DOHH2 (cell line): ENCODE measurements around the gene GPR132.

Experiments used
- EZH2phosphoT487 ChIP-seq: fragments of 200-600 bp; sonication (generic); IDR thresholded peaks from 2 replicates; pipeline ENCODE4 v1.6.1; 2017; ENCODE audit warnings: borderline replicate concordance, mild to moderate bottlenecking, antibody characterized with exemption, low read length, moderate library complexity, mixed read lengths
- TF ChIP-seq, protein P1 (sequence below): fragments of 200-600 bp; sonication (generic); IDR thresholded peaks from one replicate; pipeline ENCODE4 v1.5.1; 2014; ENCODE audit warnings: antibody characterized with exemption, mild to moderate bottlenecking, low read depth, low read length; ENCODE audit not compliant: poor library complexity, severe bottlenecking

DNA sequence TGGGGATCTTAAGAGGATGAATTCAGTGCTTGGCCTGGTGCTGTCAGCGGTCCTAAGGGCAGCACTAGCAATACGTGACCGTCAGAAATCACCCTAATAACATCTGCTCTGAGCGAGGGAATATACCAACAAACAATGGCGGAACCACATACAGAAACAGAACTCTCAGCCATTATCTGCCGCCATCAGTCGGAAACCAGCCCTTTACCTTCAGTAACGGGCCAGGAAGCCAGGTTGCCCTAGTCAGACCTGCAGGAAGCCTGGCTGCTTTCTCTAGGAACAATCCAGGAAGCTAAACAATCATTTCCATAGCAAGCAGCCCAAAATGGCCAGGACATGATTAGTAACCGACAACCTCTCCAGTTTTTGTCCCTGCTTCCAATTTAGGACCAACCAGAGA, 50.0 kb downstream of the GPR132 start:
- TF ChIP-seq, protein P1, sequence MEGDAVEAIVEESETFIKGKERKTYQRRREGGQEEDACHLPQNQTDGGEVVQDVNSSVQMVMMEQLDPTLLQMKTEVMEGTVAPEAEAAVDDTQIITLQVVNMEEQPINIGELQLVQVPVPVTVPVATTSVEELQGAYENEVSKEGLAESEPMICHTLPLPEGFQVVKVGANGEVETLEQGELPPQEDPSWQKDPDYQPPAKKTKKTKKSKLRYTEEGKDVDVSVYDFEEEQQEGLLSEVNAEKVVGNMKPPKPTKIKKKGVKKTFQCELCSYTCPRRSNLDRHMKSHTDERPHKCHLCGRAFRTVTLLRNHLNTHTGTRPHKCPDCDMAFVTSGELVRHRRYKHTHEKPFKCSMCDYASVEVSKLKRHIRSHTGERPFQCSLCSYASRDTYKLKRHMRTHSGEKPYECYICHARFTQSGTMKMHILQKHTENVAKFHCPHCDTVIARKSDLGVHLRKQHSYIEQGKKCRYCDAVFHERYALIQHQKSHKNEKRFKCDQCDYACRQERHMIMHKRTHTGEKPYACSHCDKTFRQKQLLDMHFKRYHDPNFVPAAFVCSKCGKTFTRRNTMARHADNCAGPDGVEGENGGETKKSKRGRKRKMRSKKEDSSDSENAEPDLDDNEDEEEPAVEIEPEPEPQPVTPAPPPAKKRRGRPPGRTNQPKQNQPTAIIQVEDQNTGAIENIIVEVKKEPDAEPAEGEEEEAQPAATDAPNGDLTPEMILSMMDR, result no peak
- TF ChIP-seq EZH2phosphoT487, result no peak
